GM18870 (cell line): ENCODE measurements around the gene PPP2R3A.

Experiments used
- ATAC-seq: cut with Tn5 transposase; IDR thresholded peaks from one replicate; pipeline ENCODE4 v1.9.1; 2021; ENCODE audit warnings: moderate library complexity; ENCODE audit not compliant: unreplicated experiment

Gene PPP2R3A

DNA sequence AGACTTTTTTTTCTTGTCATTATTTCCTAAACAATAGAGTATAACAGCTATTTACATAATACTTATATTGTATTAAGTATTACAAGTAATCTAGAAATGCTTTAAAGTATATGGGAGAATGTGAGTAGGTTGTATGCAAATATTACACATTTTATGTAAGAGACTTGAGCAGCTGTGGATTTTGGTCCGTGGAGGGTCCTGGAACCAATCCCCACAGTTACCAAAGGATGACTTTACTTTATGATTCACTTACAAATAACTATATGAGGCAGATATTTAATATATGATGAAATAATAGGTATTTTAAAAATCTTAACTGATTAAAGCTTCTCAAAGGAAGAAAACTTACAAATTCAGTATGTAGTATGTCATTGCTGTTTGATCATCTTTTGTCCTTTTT lies 56.3 kb downstream of the PPP2R3A start:
- ATAC-seq = no peak

DNA sequence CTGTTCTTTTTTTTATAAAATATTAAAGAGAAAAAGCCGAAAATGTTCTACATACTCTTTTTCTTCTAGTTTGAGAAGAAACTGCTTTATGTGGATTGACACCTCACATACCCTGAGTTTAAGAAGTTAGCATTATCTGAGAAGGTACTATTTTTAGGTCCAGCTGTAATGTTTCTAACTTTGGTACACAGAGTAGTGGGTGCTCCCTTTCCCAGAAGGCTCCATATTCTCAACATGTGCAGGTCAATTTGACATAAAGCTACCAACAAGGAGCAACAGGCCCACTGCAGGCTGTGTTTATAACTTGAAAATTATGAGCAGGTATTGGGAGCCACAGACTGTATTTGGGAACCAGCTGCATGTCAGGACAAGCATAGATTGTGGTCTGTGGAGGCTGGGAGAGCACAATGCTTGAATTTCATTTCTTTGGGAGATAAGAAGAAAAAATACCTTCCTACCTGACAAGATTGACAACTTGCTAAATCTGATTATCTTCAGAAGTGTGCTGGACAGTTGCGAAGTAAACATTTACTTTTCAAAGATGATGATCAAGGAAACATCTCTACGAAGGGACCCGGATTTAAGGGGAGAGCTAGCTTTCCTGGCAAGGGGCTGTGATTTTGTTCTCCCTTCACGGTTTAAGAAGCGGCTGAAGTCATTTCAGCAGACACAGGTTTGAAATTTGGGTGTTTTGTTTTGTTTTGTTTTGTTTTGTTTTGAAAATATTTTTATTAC lies 57.2 kb downstream of the PPP2R3A start:
- no peak for ATAC-seq

DNA sequence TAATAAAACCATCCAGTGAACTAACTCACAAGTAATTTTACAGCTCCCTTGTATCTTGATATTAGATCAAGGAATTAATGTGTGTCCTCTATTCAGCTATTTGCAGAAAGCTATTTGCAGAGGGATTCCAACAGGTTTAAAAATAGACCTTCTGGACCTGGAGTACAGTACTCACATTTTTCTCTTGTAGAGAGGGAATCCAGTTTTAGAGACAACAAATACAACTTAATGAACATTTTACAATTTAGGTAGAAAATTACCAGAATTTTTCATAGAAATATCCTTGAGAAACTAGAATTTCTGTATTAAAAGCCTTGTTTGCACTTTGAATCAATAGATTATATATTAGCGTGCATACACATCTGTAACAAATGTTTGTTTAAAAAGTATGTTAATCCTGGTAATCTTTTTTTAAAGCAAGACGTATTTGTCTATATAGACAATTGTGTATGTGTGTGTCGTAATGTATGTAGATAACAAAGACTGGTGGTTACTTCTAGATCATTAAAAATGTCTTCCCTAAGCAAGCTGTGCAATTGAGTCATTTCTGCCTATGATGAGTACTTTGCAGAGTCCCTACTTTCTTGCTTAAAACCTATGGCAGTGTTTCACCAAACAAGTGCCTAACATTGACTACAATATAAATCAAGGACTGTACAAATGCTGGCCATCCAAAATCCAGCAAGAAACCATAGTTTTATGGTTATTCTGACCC lies 57.9 kb downstream of the PPP2R3A start:
- ATAC-seq = no peak

DNA sequence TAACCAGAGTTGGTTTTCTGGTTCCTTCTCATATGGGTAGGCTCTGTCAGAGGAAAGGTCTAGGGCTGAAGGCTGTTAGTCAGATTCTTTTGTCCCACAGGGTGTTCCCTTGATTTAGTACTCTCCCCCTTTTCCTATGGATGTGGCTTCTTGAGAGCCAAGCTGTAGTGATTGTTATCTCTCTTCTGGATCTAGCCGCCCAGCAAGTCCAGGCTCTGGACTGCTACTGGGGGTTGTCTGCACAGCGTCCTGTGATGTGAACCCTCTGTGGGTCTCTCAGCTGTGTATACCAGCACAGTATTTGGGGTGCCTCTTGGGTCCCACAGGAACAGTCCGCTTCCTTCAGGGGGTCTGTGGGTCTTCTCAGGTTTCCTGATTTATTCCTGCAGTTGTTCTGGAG lies 70.8 kb downstream of the PPP2R3A start:
- ATAC-seq = no peak

DNA sequence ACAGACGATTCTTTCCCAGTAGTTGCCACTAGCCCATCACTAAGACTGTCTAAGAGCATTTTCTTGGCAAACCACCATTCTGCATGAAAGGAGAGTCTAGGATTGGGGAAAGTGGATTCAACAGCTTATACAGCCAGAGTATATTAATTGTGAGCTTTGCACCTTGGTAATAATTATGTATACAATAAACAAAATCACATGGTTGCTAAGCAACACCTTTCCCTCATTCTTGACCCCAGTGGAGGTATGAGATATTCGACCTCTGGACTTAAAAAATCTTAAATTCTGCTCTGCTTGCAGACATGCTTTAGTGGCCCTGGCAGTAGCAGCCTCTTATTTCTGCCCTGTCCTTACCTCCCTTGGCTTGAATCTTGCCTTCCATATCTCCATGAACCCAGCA lies 73.1 kb downstream of the PPP2R3A start:
- ATAC-seq = no peak

DNA sequence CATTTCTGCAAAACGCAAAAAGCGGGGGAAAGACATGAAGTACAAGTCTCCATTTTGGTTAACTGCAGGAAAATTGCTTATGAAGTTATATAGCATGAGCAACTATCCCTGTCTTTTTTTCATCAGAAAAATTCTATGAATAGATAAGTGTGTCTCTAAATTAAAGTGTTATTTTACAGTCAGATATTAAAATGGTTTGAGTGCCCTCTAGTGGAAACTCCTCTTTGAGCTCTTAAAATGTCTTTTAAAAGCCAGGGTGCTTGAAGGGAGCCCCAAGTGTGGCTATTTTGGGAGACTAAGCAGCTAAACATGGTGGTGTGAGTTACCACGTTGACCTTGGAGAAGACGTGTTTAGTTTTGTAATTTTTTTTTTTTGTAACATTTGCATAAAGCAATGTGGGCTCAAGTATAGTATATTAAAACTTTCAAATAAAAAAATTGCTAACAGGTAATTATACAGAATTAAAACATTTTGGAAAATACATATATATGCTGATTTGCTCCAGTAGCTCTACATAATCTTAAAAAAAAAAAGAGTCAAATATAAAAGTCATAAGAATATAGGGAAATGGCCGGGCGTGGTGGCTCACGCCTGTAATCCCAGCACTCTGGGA lies 77.2 kb downstream of the PPP2R3A start:
- no peak for ATAC-seq

DNA sequence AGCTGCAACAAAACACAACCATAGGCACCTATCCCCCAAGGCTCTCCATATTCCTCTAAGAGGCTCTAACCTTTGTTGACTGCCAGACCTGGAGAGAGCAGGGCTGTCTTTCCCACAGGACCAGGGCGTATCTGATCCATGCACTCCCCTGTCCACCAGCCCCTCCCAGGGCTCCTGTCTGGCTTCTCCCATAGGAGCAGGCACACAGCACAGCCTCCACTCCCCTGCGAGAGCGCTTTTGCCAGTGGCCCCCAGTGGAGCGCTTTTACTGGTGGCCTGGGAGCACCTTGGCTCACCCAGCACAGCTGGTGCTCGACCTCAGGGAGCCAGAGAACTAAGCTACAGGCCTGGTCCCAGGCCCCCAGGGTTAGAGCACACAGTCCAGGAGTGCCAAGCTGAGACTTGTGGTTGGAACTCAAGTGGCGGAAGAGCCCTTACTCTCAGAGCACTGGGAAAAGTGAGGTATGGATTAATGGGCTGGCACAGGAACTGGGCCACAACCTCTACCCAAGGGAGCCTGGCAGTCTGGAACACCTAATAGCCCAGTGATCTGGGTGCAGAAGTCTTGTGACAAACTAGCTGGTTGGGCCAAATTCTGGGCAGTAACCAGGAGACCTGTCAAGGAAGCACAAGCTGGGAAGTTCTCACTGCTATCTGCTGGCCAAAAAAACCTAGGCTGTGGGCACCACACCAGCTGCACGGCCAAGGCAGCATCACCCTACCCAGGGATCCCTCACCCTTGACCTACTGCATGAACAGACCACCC lies 79.6 kb downstream of the PPP2R3A start:
- ATAC-seq = no peak

DNA sequence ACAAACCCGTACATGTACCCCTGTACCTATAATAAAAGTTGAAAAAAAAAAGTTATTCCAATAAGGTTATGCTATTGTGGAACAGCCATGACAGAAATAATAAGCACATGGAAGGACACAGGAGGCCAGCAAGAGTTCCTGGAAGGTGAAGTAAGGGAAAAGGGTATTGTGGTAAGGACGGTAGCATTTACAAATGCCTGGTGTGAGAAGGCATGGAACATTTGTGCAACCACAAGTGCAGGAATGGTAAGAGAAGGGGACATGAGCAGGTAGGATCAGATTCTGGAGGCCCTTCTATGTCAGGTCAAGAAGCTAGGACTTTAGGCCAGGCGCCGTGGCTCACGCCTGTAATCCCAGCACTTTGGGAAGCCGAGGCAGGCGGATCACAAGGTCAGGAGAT lies 82.5 kb downstream of the PPP2R3A start:
- ATAC-seq = no peak

DNA sequence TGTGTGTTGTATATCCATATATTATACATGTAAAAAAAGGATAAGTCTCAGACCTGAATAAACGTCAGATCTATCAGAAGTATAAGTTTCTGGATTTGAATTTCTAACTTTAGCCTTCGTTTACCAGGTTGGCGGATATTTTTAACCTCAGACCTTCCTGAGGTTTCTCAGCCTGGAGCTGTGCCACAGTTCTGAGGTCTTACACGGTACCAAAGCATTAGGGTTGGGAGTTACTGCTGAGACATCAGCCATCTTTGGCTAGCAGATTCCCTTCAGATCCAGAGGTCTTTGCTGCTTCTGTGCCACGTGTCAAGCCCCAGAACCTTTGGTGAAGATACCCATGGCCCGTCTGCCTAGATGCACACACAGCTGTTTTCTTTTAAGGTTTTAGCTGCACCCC lies 84.7 kb downstream of the PPP2R3A start:
- no peak for ATAC-seq

DNA sequence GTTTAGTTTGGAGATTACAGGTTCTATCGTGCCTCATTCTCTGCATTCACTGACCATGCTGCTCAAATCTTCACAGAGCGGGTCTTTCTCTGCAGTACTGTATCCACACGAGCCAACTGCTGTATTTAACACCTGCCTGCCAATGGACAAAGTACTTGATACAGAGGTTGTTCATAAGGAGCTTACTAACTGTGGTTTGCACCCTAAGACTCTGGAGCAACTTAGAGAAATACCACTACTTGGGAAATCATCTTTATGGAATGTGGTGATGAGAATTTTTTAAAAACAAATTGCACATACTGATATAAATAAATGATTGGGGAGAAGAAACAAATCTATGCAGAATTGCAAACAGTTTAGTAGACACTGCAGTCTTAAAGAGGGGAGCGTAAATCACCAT lies 90.0 kb downstream of the PPP2R3A start:
- no peak for ATAC-seq

DNA sequence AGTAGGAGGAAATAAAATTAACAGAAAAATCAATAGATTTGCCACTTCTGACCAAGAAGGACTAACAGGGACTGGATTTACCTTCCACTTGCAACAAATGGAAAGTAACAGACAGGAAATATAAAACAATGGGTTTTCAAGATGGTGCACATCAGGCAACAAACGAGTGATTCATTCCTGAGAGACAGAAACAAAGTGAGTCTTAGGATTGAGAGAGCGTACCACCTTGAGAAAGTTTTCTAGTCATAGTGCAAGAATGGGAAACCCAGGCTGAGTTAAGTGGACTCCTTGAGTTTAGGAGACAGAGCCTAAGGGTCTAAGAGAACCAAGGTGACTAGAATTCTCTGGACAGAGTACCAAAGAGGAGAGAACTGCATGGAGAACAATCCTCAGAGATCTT lies 101.7 kb downstream of the PPP2R3A start:
- no peak for ATAC-seq

DNA sequence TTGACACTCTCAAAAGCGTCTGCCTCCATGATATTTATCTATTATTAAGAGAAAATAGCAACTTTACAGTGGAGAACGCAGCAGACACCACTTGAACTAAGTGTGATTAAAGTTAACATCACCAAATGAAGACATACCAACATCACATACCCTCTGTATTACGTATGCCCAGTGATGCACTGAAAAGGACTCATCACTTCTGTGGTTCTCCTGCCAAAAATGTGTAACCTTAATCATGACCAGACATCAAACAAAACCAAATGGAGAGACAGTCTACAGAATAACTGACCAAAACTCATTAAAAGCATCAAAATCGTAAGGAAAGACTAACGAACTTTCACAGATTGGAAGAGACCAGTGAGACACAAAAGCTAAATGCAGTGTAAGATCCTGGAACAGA lies 103.2 kb downstream of the PPP2R3A start:
- ATAC-seq = no peak

DNA sequence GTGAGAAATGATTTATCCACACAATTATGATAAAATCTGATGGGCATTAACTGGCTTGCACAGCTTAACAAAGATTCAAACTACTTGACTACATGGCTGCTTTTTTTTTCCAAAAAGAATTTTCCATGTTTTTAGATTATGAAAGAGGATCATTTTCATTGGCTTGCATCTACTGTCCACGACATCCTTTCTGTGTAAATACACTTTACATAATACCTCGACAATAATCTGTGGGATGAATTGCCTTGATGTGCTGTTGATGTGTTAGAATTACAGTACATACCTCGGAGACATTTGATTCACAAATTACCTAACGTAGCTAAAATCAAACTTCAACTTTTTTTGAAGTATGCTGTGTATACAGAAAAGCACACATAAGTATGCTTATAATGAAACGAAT lies 104.4 kb downstream of the PPP2R3A start:
- no peak for ATAC-seq

DNA sequence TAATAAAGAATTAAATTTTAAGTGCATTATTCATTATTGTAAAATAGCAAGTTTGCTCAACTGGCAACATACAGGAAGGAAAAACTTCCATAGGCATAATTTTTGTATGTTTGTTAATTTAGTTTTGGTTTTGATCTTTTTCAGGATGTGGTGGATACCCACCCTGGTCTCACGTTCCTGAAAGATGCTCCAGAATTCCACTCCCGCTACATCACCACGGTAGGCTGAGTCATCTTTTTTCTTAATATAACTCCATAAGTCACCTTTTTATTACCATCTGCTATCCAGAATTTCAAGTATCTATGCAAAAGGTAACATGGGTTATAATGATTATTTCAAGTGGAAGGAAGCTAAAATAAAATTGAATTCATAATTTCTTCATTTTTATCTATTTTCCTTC lies 104.8 kb downstream of the PPP2R3A start:
- no peak for ATAC-seq

DNA sequence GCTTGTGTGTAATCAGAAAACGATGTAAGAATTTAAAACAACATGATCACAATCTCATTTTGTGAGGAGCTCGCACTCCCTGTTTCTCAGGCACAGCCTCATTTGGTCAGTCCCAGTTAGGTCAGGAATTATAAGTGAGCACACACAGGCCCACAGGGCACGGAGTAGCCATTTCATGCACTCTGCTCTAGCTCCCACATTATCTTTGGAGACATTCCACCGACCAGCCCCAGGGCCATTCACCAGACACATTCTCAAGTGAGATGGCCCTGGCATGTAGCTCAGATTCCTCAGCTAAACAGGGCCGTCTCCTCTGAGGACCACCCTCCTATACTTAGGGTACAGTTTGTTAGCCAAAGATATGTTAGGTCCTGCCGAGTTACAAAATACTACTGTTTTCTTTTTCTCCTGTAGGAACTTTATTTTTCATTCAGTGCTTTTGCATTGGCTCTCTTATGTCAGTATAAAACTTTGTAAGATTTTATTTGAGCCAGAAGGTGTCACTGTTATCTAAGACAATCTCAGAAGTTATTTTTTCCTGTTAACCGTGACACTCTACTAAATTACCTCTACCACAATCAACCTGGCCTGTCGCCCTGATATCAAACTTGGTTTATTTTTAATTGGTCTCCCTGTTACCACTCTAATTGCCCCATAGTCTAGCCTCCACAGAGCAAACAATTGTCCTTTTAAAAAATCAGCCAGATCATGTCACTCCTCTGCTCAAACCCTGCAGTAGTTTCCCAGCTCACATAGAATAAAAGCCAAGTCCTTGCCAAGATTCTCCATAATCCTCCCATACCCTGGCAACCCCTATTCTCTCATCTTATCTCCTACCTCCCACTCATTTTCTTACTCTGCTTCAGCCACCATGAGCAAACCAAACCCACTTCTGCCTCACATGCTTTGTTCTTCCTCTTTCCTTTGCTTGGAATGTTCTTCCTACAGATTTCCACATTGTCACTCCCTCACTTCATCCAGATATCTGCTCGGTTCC lies 105.7 kb downstream of the PPP2R3A start:
- ATAC-seq = no peak

DNA sequence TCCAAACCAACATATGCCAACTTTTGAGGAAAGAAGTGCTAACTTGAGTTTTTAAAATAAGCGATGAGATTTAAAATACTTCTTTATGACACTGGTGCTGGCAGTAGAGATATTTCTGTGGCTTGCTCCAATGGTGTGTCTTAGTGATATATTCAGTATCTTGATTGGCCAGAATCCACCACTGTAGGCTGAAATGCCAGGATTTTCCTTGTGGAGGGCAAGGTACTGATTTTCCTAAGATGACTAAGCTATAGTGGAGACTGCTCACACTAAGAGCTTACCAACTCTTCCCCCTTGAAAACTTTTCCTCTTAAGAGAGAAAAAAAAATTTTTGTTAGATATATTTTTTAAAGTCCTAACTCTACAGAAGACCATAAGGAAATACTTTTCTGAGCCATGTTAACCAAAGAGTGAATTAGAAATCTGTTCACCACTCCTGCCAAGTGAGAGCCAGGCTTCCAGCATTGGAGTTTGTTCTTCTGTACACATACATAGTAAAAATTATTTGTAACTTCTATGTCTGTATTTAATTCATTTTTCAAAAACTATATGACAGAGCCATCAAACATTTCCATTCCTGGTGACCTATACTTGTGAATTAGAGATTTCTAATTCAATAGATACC lies 109.1 kb downstream of the PPP2R3A start:
- ATAC-seq = no peak

DNA sequence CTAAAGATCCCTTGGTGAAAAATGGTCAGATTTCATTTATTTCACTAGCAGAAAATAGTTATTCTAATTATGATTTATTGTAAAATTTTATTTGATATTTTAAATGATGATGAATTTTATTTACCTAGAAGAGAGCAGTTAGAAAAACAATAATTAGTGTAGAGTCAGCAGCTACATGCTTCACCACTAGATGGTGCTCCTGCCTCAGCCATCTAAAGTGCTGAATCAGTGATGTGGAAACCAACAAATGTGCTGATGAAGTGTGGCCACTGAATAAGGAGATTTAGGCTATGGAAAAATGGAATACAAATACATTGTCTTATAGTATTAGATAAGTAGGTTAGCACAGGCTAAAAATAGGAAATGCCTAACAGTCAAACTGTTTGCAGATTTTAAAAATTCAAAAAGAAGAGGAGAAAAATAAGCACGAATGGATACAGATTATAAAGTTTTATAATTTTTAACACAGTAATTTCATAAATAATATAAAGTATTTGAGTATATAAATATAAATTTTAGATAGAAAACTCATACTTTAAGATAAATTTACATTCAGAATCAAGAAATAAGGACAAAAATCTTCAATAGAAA lies 109.8 kb downstream of the PPP2R3A start:
- ATAC-seq = no peak

DNA sequence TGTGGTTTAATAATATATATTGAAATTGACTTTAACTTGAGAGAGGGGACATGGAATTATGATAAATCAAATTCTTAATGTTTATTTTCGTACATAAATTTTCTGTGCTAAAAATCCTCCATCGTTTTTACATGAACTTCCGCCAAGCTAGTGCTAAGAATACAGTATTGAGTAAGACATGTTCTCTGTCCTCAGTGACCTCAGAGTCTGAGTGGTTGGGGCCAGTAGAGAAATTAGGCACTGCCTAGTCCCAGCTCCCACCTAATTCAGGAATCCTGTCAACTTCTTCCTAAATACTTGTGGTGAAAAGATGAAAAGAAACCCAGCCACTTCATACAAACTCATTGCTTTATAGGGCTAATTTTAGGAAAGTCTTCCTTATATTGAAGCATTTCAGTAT lies 110.3 kb downstream of the PPP2R3A start:
- ATAC-seq = no peak
